Stimulated activated CD4-positive, alpha-beta T cell treated with anti-CD3 and anti-CD28 coated beads, Interleukin-12 subunit alpha, Interleukin-12 subunit beta, amount 100 ng/mL, for 4 hours (primary cell): ENCODE results near the gene TENT4B.
"Not testable (repeated sequence)": the region's sequence is repeated elsewhere in the genome, so short reads cannot be mapped to it uniquely, and the experiment has no call there.

ENCODE experiments used
- DNase-seq: peaks from one replicate; pipeline ENCODE4 v3.0.0-alpha.2; 2020

TENT4B gene

GRCh38 chr16:50155925-50156324, 2.8 kb downstream of the TENT4B start:
- DNase-seq = no peak

DNA sequence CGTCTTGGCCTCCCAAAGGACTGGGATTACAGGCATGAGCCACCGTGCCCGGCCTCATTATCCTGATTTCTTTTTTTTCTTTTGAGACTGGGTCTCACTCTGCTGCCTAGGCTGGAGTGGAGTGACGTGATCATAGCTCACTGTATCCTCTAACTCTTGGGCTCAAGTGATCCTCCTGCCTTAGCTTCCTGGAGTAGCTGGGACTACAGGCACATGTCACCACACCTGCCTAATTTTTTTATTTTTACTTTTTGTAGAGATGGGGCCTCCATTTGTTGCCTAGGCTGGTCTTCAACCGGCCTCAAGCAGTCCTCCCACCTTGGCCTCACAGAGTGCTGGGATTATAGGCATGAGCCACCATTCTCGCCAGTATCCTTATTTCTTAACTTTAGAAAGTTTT, 3.5 kb downstream of the TENT4B start:
- no peak for DNase-seq

DNA sequence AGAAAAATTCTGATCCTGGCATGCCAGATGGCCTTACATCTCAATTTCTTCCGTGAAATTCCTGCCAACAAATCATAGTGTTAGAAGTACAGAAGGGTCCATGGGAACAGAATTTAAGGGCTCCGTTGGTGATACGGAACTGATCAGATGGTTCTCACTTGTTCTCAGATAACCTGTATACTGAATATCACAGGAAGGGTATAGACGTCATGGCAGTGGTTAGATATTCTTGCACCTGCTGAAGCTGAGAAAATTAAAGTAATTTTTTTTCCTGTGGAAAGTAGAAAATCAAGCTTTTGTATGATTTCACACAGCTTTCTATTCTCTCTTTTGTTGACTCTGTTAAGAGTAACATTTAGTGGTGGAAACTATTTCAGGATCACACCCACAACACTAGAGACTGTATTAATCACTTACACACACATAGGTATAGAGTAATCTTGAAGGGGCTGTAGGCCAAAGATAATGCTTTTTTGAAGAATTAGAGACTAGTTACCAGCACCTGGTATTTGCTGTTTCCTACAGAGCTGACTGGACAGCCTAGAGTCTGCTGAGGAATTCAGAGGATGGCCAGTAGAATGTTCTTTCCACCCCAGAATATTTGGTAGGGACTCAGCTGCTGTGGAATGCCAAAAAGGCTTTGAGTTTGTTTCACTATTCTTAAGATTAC, 7.5 kb downstream of the TENT4B start:
- DNase-seq = no peak

DNA sequence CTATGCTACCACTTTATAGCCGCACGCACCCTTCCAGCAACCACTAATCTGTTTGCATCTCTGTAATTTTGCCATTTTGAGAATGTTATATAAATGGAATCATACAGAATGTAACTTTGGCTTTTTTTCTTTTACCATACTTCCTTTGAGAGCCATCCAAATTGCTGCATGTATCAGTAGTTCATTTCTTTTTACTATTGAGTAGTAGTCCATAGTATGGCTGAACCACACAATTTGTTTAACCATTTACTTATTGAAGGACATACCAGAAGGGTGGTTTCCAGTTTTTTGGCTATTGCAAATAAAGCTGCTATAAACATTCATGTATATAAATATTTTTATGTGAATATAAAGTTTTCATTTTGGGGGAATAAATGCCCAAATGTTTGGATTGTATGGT, 8.8 kb downstream of the TENT4B start:
- DNase-seq = no peak

GRCh38 chr16:50165473-50165872, 12.4 kb downstream of the TENT4B start:
- no peak for DNase-seq

DNA sequence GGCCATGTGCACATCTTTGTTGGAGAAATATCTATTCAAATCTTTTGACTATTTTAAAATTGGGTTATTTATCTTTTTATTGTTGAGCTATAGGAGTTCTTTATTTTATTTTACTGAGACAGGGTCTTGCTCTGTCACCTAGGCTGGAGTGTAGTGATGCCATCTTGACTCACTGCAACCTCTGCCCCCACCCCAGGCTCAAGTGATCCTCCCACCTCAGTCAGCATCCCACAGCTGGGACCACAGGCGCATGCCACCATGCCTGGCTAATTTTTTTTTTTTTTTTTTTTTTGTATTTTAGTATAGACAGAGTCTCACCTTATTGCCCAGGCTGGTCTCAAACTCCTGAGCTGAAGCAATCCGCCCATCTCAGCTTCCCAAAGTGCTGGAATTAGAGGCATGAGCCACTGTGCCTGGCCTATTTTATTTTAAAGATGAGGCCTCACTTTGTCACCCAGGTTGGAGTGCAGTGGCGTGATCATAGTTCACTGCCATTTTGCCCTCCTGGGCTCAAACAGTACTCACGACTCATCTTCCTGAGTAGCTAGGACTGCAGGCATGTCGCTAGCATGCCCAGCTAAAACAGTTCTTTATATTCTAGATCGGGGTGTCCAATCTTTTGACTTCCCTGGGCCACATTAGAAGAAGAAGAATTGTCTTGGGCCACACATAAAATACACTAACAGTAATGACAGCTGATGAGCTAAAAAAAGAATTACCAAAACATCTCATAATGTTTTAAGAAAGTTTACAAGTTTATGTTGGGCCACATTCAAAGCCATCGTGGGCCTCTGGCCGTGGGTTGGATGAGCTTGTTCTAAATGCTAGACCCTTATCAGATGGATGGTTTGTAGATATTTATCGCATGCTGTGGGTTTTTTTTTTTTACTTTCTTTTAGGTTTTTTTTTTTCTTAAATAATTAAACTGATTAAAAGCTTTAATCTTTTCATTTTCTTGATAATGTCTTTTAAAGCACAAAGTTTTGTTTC, 13.7 kb downstream of the TENT4B start:
- no peak for DNase-seq

DNA sequence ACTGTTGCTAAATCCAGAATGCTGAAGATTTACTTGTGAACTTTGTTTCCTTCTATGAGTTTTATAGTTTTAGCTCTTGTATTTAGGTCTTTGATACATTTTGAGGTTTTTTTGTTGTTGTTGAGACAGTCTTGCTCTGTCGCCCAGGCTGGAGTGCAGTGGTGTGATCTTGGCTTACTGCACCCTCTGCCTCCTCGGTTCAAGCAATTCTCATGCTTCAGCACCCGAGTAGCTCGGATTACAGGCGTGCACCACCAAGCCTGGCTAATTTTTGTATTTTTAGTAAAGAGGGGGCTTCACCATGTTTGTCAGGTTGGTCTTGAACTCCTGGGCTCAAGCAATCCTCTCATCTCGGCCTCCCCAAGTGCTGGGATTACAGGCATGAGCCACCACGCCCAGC, 14.4 kb downstream of the TENT4B start:
- no peak for DNase-seq

GRCh38 chr16:50169555-50170096, 16.5 kb downstream of the TENT4B start:
- DNase-seq = no peak

GRCh38 chr16:50171773-50172172, 18.7 kb downstream of the TENT4B start:
- DNase-seq = not testable (repeated sequence)

DNA sequence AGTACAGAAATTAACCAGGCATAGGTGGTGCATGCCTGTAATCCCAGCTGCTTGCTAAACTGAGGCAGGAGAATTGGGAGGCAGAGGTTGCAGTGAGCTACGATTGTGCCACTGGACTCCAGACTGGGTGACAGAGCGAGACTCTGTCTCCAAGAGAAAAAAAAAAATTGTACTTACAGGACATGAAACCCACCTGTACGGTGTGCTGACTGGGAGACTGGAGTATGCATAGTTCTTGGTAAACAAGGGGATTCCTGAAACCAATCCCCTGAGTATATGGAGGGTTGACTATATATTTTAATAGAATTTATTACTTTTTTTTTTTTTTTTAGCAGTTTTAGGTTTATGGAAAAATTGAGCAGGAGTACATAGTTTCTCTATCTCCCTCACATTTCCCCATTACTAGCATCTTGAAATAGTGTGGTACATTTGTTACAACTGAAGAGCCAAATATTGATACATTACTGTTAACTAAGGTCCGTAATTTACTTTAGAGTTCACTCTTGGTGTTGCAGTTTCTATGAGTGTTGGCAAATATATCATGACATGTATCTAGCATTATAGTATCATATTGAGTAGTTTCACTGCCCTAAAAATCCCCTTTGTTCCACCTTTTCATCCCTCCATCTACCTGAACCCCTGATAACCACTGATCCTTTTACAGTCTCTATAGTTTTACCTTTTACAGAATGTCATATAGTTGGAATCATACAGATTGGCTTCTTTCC, 19.3 kb downstream of the TENT4B start:
- DNase-seq = no peak

- no peak for DNase-seq
Observed at GRCh38 chr16:50173316-50173715, 20.2 kb downstream of the TENT4B start.

DNA sequence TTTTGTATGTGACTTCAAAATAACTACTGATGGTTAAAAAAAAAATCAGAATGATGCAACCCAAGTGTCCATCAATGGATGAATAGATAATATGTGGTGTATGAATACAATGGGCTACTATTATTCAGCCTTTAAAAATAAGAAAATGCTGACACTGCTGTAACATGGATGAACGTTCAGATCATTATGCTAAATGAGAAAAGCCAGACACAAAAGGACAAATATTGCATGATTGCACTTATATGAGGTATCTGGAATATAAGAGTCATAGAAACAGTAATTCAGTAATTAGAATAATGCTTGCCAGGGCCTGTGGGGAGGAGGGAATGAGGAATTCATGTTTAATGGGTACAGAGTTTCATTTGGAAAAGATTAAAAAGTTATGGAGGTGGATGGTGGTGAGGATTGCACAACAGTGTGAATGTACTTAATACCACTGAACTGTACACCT, 25.4 kb downstream of the TENT4B start:
- no peak for DNase-seq

DNA sequence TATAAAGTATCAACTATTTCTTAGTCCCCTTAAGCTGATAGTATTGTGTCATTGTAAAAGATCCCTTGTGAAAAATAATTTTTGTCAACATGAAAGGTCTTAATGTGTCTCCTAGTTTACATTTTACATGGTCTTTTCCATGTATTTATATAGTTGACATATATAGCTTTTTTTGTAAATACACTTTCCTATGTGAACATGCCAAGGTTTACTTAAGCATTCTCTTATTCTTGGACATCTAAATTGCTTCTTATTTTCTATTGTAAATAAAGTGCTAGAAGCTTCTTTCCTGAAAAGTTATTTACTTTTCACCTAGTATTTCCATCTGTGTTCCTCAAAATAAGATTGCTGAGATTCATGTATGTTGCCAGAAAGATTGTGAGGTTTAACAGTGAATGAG, 29.3 kb downstream of the TENT4B start:
- no peak for DNase-seq

DNA sequence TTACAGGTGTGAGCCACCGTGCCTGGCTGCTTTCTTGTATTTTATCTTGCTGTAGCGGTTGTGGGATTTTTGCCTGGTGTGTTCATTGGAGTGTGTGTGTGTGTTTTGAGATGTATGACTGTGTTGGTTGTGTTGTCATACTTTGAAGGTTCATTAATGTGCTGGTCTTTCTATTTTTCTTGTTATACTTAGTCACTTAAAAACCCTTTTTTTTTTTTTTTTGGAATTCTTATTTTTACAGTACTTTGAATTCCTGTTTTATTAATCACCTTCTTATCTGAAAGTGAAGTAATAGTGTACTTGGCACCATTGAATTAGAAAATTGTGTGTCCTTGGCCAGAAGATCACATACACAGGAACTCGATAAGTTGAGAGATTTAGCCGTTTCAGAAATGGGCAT, 30.2 kb downstream of the TENT4B start:
- DNase-seq = no peak

DNA sequence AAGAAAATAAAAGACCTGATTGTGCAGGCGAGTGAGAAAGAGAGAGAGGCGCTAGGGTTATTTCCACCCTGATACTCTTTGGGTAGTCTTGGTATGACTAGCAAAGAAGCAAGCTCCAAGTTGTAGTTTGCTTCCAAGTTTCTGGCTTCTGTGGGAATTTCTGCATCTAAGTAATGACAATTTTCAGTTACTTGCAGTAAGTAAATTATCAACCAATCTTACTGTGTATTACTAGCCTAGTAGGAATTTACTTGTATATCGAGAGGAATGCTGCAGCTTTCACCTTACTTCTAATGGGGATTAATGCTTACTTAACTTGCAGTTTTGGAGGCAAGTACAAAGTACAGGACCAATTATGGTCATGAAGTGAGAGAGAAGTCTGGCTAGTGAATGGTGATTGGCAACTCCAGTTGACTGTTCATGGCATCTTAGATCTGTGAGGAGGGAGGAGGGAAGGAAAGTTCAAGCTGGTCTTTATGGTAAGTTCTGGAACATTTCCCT, 31.9 kb downstream of the TENT4B start:
- DNase-seq = no peak

DNA sequence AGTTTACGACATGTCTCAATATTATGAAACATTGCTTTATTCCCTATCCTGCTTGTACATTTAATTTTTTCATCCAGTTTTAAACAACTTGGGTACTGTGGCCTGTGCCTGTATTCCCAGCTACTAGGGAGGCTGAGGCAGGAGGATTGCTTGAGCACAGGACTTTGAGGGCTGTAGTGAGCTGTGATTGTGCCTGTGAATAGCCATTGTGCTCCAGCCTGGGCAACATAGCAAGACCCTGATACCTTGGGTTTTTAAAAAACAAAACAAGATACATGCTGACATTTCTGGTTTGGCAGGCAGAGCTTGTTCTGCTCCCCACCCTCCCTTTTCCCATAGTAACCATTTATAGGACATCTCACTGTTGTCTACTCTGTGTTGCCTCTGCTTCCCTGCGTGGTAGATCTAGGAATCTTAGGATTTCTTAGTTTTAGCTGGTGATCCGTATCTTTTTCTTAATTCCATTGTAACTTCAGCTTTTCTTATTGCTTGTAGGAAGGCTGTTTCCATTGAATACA, 35.6 kb downstream of the TENT4B start:
- no peak for DNase-seq

- no peak for DNase-seq
Observed at GRCh38 chr16:50190292-50190691, 37.2 kb downstream of the TENT4B start.

GRCh38 chr16:50192386-50193050, 39.4 kb downstream of the TENT4B start:
- DNase-seq = no peak

GRCh38 chr16:50193594-50193993, 40.5 kb downstream of the TENT4B start:
- DNase-seq = no peak

GRCh38 chr16:50195276-50195675, 42.2 kb downstream of the TENT4B start:
- DNase-seq = no peak

GRCh38 chr16:50195756-50196155, 42.6 kb downstream of the TENT4B start:
- no peak for DNase-seq

DNA sequence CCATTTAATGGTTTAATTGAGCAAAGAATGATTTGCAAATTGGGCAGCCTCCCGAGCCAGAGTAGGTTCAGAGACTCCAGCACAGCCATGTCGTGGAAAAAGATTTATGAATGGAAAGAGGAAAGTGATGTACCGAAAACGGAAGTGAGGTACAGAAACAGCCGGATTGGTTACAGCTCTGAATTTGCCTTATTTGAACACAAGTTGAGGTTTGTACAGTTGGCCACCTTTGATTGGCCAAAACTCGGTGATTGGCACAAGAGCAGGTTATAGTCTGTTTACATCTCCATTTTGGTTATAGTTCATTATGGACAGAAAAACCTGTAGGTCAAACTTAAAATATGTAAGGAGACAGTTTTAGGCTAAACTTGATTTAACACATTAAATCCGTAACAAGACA, 44.5 kb downstream of the TENT4B start:
- no peak for DNase-seq
